ENCODE results near the gene ARHGAP1.
"Not testable (repeated sequence)": the region's sequence is repeated elsewhere in the genome, so short reads cannot be mapped to it uniquely, and the experiment has no call there.

Gene ARHGAP1

GRCh38 chr11:46670521-46670920, 29.9 kb downstream of the ARHGAP1 start:
- not testable (repeated sequence) for DNase-seq

- DNase-seq, result peak; percentile 90
Observed at GRCh38 chr11:46669711-46670139, 30.7 kb downstream of the ARHGAP1 start.

GRCh38 chr11:46668480-46669085, 31.8 kb downstream of the ARHGAP1 start:
- no peak for DNase-seq

GRCh38 chr11:46667043-46667481, 33.4 kb downstream of the ARHGAP1 start:
- no peak for DNase-seq

- no peak for DNase-seq
Observed at GRCh38 chr11:46666516-46666915, 33.9 kb downstream of the ARHGAP1 start.

- DNase-seq, result no peak
Observed at GRCh38 chr11:46665356-46665755, 35.1 kb downstream of the ARHGAP1 start.

GRCh38 chr11:46664612-46665011, 35.8 kb downstream of the ARHGAP1 start:
- peak; percentile 56 for DNase-seq

GRCh38 chr11:46663277-46663940, 37.0 kb downstream of the ARHGAP1 start:
- no peak for DNase-seq

- peak; percentile 38 for DNase-seq
Observed at GRCh38 chr11:46662366-46662765, 38.1 kb downstream of the ARHGAP1 start.

- no peak for DNase-seq
Observed at GRCh38 chr11:46661836-46662235, 38.6 kb downstream of the ARHGAP1 start.

GRCh38 chr11:46659908-46660307, 40.5 kb downstream of the ARHGAP1 start:
- DNase-seq, result peak; percentile 88

GRCh38 chr11:46658259-46658658, 42.2 kb downstream of the ARHGAP1 start:
- DNase-seq, result no peak

GRCh38 chr11:46657186-46657585, 43.2 kb downstream of the ARHGAP1 start:
- DNase-seq, result no peak

GRCh38 chr11:46655631-46656030, 44.8 kb downstream of the ARHGAP1 start:
- no peak for DNase-seq

GRCh38 chr11:46649180-46649738, 51.2 kb downstream of the ARHGAP1 start:
- DNase-seq, result no peak

- no peak for DNase-seq
Observed at GRCh38 chr11:46643986-46644385, 56.4 kb downstream of the ARHGAP1 start.

- DNase-seq, result no peak
Observed at GRCh38 chr11:46643531-46643930, 56.9 kb downstream of the ARHGAP1 start.

GRCh38 chr11:46642627-46643335, 57.6 kb downstream of the ARHGAP1 start:
- peak; percentile 32 for DNase-seq

GRCh38 chr11:46641639-46642038, 58.8 kb downstream of the ARHGAP1 start:
- no peak for DNase-seq

GRCh38 chr11:46640036-46640788, 60.2 kb downstream of the ARHGAP1 start:
- DNase-seq, result no peak

GRCh38 chr11:46639197-46639839, 61.1 kb downstream of the ARHGAP1 start:
- peak; percentile 43 for DNase-seq

- no peak for DNase-seq
Observed at GRCh38 chr11:46637546-46637945, 62.9 kb downstream of the ARHGAP1 start.
